Suprapubic skin (tissue), 3 donors: ENCODE data around the gene CERT1.

Source experiments
- CTCF ChIP-seq, 2 donors: fragments of 200-600 bp in 1 of 2; fragments of 450-650 bp in 1 of 2; sonication (generic) in 1 of 2; IDR thresholded peaks; one replicate each; pipeline ENCODE4 v1.5.1; 2016 to 2019; ENCODE audit warnings: antibody characterized with exemption in 2 of 2, mild to moderate bottlenecking in 1 of 2, moderate library complexity in 1 of 2
- POLR2AphosphoS5 ChIP-seq, 3 donors: sonication (generic); formaldehyde crosslinking; IDR thresholded peaks; one replicate each; pipeline ENCODE4 v1.6.1; 2017; ENCODE audit warnings: antibody characterized with exemption in 3 of 3

- TF ChIP-seq CTCF (IDR thresholded peaks at IDR 0.05) (no peak), POLR2AphosphoS5 (IDR thresholded peaks at IDR 0.05) (no peak)
Observed at GRCh38 chr5:75387806-75388205, 123.6 kb downstream of the CERT1 start.
